Transverse colon (tissue), 4 donors: Measurements from ENCODE around the gene RASGRP1. TPM values are rescaled to one million over a fixed set of nuclear protein-coding genes. Genes with fewer than 3 reads are reported as not detected.

ENCODE experiments used
- DNase-seq: peaks from one replicate; pipeline ENCODE4 v3.0.0-alpha.2; 2019
- H3K27ac ChIP-seq, 4 donors: fragments of 200-600 bp; sonication (generic); 2 replicates each; pipeline ENCODE4 v1.5.1; 2016 to 2018; ENCODE audit warnings: inconsistent platforms in 4 of 4
- H3K27me3 ChIP-seq: fragments of 200-600 bp; sonication (generic); 2 replicates; pipeline ENCODE4 v1.5.1; 2017; ENCODE audit warnings: inconsistent platforms
- H3K36me3 ChIP-seq, 4 donors: fragments of 200-600 bp; sonication (generic); 2 replicates each; pipeline ENCODE4 v1.5.1; 2017 to 2019; ENCODE audit warnings: inconsistent platforms in 4 of 4
- H3K4me1 ChIP-seq, 4 donors: fragments of 200-600 bp; sonication (generic); 2 replicates each; pipeline ENCODE4 v1.5.1; 2017 to 2020; ENCODE audit warnings: inconsistent platforms in 4 of 4
- H3K4me3 ChIP-seq, 4 donors: fragments of 200-600 bp; sonication (generic); 1 replicate in 1 of 4; 2 replicates in 3 of 4; pipeline versions ENCODE4 v1.5.1 to v1.6.1; 2017 to 2019; ENCODE audit warnings: inconsistent platforms in 4 of 4
- H3K9me3 ChIP-seq, 2 donors: fragments of 200-600 bp; sonication (generic); 2 replicates each; pipeline ENCODE4 v1.5.1; 2017 to 2019; ENCODE audit warnings: inconsistent platforms in 2 of 2
- EP300 ChIP-seq: sonication (generic); formaldehyde crosslinking; IDR thresholded peaks from one replicate; pipeline ENCODE4 v1.6.1; 2017; ENCODE audit warnings: antibody characterized with exemption, low read depth
- POLR2A ChIP-seq: fragments of 450-650 bp; IDR thresholded peaks from one replicate; pipeline ENCODE4 v1.6.1; 2016; ENCODE audit warnings: antibody characterized with exemption, mild to moderate bottlenecking, moderate library complexity
- POLR2AphosphoS5 ChIP-seq, 3 donors: sonication (generic); formaldehyde crosslinking; IDR thresholded peaks; one replicate each; pipeline ENCODE4 v1.6.1; 2016; ENCODE audit warnings: antibody characterized with exemption in 3 of 3
- WGBS, 2 donors: methylation state at CpG; one replicate each; pipeline ENCODE4 v1.1.5; 2018; ENCODE audit warnings: low coverage in 1 of 2; 5-methylcytosine and 5-hydroxymethylcytosine counted together
- in situ Hi-C, 4 donors: fragments of 200-750 bp; cut with MboI; loops; one replicate each; pipeline versions ENCODE4 v1.15.0 to v1.15.1; 2017; ENCODE audit warnings: low sequenced_read_pairs in 3 of 4, low pct_ligation_motif_present in 1 of 4, low pct_unique_long_range_greater_than_20kb in 1 of 4
- intact Hi-C: fragments of 100-400 bp; cut with DNase I; formaldehyde crosslinking; loops from one replicate; pipeline ENCODE4 v1.15.1; 2023; ENCODE audit warnings: low total_unique reads
- total RNA-seq, 4 donors: library from RNA; depleted of rRNA; stranded (reverse); fragments of >200 nt; gene quantifications; one replicate each; pipeline ENCODE4 v1.1.0, GENCODE V29; 2016
- TF ChIP-seq, protein P1 (sequence below), 5 experiments: fragments of 200-600 bp in 3 of 5; fragments of 450-650 bp in 2 of 5; sonication (generic) in 3 of 5; IDR thresholded peaks; 1 replicate in 2 of 5; 2 replicates in 3 of 5; pipeline ENCODE4 v1.5.1; 2016 to 2017; ENCODE audit warnings: antibody characterized with exemption in 5 of 5, inconsistent platforms in 3 of 5, mild to moderate bottlenecking in 2 of 5, moderate library complexity in 1 of 5

Gene RASGRP1
- total RNA-seq, 4 donors from 2014 or later = 0.40 to 10.8 (median 2.3) TPM

DNA sequence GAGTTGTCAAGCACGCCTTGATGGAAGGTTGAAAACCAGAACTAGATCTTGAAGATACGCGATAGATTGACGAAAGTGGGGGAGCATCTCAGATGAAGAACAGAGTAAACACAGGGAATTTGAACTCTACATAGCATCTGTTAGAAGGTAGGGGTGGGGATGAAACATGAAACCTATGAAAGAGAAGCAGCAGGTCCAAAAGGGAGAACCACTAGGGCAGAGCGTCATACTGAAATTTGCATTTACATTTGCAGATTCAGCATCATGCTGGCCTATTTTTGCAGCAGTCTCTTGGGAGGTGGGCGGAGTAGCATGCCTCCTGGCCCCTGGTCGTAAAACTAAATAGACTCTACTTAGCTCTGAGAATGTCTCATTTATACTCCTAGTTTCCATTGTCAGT, 46.1 kb upstream of the RASGRP1 start:
- Histone ChIP-seq H3K36me3 (no peaks in the 10 kb centered on the region), H3K4me3 (no peak overlapping the region), H3K4me1 (no peaks in the 10 kb centered on the region), H3K27me3 (no peaks in the 10 kb centered on the region), H3K9me3 (no peaks in the 10 kb centered on the region), H3K27ac (no peak overlapping the region)
- in situ Hi-C loops (no loop called here), intact Hi-C loops (no loop called here)
- TF ChIP-seq POLR2AphosphoS5 (IDR thresholded peaks at IDR 0.05) (no peak), POLR2A (no peak), EP300 (no peak)
- TF ChIP-seq, protein P1, sequence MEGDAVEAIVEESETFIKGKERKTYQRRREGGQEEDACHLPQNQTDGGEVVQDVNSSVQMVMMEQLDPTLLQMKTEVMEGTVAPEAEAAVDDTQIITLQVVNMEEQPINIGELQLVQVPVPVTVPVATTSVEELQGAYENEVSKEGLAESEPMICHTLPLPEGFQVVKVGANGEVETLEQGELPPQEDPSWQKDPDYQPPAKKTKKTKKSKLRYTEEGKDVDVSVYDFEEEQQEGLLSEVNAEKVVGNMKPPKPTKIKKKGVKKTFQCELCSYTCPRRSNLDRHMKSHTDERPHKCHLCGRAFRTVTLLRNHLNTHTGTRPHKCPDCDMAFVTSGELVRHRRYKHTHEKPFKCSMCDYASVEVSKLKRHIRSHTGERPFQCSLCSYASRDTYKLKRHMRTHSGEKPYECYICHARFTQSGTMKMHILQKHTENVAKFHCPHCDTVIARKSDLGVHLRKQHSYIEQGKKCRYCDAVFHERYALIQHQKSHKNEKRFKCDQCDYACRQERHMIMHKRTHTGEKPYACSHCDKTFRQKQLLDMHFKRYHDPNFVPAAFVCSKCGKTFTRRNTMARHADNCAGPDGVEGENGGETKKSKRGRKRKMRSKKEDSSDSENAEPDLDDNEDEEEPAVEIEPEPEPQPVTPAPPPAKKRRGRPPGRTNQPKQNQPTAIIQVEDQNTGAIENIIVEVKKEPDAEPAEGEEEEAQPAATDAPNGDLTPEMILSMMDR (IDR thresholded peaks at IDR 0.05) = no peak
- no peak for DNase-seq
- 70 to 78% methylated on average over 7 of the region's 7 CpGs for WGBS, 2 donors

DNA sequence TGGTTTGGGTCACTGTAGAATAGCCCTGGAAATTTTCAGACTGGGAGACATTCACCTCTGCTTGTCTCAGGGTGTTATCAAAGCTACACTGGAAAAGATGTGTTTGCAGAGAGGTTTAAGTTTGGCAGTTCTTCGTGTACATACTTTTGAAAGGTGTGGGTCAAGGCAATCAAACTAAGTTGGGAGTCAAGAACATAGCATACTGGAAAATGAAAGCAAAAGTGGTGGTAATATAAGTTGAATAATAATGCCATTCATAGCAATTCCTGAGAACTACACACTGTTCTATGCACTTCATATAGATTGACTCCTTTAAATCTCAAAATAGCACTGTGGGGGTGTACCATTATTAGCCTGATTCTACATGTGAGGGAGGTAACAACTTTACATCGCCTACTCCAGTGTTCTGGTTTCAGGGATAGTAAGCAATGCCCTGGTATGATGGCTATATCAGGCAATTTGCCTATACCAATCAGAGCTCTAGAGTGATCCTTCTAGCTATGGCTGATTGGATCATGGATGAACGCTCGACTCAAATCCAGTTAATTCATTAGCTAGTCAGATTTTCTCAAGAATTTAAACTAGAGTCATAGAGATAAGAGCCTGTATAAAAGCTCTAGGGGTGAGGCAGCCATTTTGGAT, 44.6 kb upstream of the RASGRP1 start:
- Histone ChIP-seq H3K4me3 (no peak overlapping the region), H3K9me3 (no peaks in the 10 kb centered on the region), H3K36me3 (no peaks in the 10 kb centered on the region), H3K4me1 (no peaks in the 10 kb centered on the region), H3K27me3 (no peaks in the 10 kb centered on the region), H3K27ac (no peak overlapping the region)
- intact Hi-C loops (no loop called here), in situ Hi-C loops (no loop called here)
- 27 to 84% methylated on average over 1 to 4 of the region's 4 CpGs for WGBS, 2 donors
- TF ChIP-seq EP300 (no peak), POLR2AphosphoS5 (IDR thresholded peaks at IDR 0.05) (no peak)
- TF ChIP-seq, protein P1 (IDR thresholded peaks at IDR 0.05) = no peak
- no peak for DNase-seq

DNA sequence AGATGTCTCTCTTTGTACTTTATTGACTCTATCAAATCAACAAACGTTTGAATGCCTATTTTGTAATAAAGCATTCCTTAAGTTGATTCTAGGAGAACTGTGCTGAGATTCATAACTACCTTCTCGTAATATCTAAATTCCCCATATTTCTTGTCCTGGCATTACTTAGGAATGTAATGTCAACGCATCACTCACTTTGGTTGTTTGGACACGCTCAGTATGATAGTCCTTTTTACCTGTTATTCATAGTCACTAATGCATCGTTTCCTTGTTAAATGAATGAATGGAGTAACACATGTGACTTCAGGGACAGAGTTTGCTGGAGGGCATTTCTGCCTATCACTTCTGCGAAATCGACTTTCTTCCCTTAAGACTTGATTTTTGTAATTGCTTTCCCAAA, 44.1 kb upstream of the RASGRP1 start:
- no peak for TF ChIP-seq EP300
- TF ChIP-seq, protein P1 (IDR thresholded peaks at IDR 0.05) = no peak
- TF ChIP-seq POLR2AphosphoS5 (IDR thresholded peaks at IDR 0.05) = no peak
- TF ChIP-seq POLR2A = no peak
- Histone ChIP-seq H3K36me3 (no peaks in the 10 kb centered on the region), H3K4me3 (no peak overlapping the region), H3K9me3 (no peaks in the 10 kb centered on the region), H3K27me3 (no peaks in the 10 kb centered on the region), H3K4me1 (no peaks in the 10 kb centered on the region), H3K27ac (no peak overlapping the region)
- intact Hi-C loops = no loop called here
- 67 to 68% methylated on average over 7 of the region's 7 CpGs for WGBS, 2 donors
- in situ Hi-C loops = no loop called here
- DNase-seq = no peak

DNA sequence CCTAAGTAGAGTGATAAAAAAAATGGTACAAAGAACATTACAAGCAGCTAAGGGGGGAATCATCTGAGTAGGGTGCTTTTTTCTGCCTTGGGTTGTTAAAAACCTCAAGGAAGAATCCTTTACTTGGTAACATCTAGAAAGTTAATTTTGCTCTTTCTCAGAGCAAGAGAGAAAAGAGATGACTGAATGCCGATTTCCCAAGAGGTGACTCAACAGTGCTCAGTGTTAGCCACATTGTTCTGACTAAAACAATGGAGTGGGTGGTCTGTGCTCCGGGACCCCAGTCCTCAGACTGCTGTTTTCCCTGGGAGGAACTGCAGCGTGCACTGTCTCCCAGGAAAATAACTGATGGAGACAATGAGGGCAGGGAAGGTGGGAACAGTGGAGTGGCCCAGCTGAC, 41.1 kb upstream of the RASGRP1 start:
- H3K27ac ChIP-seq = no peak overlapping the region
- TF ChIP-seq EP300 (no peak), POLR2A (no peak), POLR2AphosphoS5 (IDR thresholded peaks at IDR 0.05) (no peak)
- TF ChIP-seq, protein P1 (IDR thresholded peaks at IDR 0.05) = no peak
- H3K36me3 ChIP-seq = no peaks in the 10 kb centered on the region
- DNase-seq = no peak
- H3K9me3 ChIP-seq = no peaks in the 10 kb centered on the region
- intact Hi-C loops = no loop called here
- WGBS, 2 donors = 57 to 75% methylated on average over 3 of the region's 3 CpGs
- H3K4me3 ChIP-seq = no peak overlapping the region
- H3K27me3 ChIP-seq = no peaks in the 10 kb centered on the region
- in situ Hi-C loops = no loop called here
- H3K4me1 ChIP-seq = no peaks in the 10 kb centered on the region
